Upper lobe of right lung (tissue), 1 donor: ENCODE measurements around the gene CLCF1. TPM values are rescaled to one million over a fixed set of nuclear protein-coding genes. Genes with fewer than 3 reads are reported as not detected.

Experiments
- ATAC-seq: fragments of 200-7000 bp; cut with Tn5 transposase; one replicate; pipeline ENCODE4 v1.9.1; 2020; ENCODE audit warnings: mild to moderate bottlenecking, moderate library complexity
- DNase-seq: peaks from one replicate; pipeline ENCODE4 v3.0.0-alpha.2; 2020
- H3K27ac ChIP-seq: fragments of 200-600 bp; one replicate; pipeline ENCODE4 v1.8.0; 2022
- H3K27me3 ChIP-seq: fragments of 200-600 bp; one replicate; pipeline ENCODE4 v1.8.0; 2022; ENCODE audit warnings: mild to moderate bottlenecking
- H3K36me3 ChIP-seq: fragments of 200-600 bp; one replicate; pipeline ENCODE4 v1.8.0; 2022
- H3K4me1 ChIP-seq: fragments of 200-600 bp; one replicate; pipeline ENCODE4 v1.8.0; 2022
- H3K4me3 ChIP-seq: fragments of 200-600 bp; one replicate; pipeline ENCODE4 v1.8.0; 2022; ENCODE audit warnings: mild to moderate bottlenecking
- H3K9me3 ChIP-seq: fragments of 200-600 bp; one replicate; pipeline ENCODE4 v1.8.0; 2022
- CTCF ChIP-seq: fragments of 200-600 bp; IDR thresholded peaks from one replicate; pipeline ENCODE4 v1.8.0; 2022; ENCODE audit warnings: antibody characterized with exemption
- intact Hi-C: fragments of 100-400 bp; cut with DNase I; formaldehyde crosslinking; loops from one replicate; pipeline ENCODE4 v1.11.0; 2022
- total RNA-seq: library from RNA; stranded (reverse); fragmentation: NEBNext Ultra II Directional; extraction: Animal tissue kit (Norgen Biotek cat#: 25700); gene quantifications from one replicate; pipeline ENCODE4 v1.2.1, GENCODE V29; 2021
- donor health status: DM: no; HTN: yes; CAD: no; lungs with severe emphysema.

Gene CLCF1
- total RNA-seq, 1 donor from 2014 or later, result 4.0 TPM

- no peaks in the 10 kb centered on the region for H3K9me3 ChIP-seq
- H3K27ac ChIP-seq, result peak within 1 kb of the TSS; percentile 93
- intact Hi-C loops, result loop anchor here (10.0 kb wide), 1 partner anchor 103 kb away; the partner anchor contains the start of genes CDK2AP2 and PITPNM1
- no peaks in the 10 kb centered on the region for H3K27me3 ChIP-seq
- peaks cover 44% of the 10 kb centered on the region for H3K4me1 ChIP-seq
- peak; percentile 93 for ATAC-seq
- peak; percentile 96 for DNase-seq
- H3K36me3 ChIP-seq, result peaks cover 40% of the 10 kb centered on the region
- peak; percentile 23 for TF ChIP-seq CTCF
- H3K4me3 ChIP-seq, result peak within 1 kb of the TSS; percentile 98
Measured at GRCh38 chr11:67401495-67402191, 28.2 kb upstream of the CLCF1 start, which contains the start of gene PPP1CA. Gene PPP1CA, minus strand, starts transcription at chr11:67401858. Its CDS starts 76 bp downstream, at chr11:67401782.

GRCh38 chr11:67400942-67401494 lies 27.6 kb upstream of the CLCF1 start:
- no peak for DNase-seq
- Histone ChIP-seq H3K4me3 (peak overlapping the region; percentile 98), H3K9me3 (no peaks in the 10 kb centered on the region), H3K36me3 (peaks cover 45% of the 10 kb centered on the region), H3K27me3 (no peaks in the 10 kb centered on the region), H3K4me1 (peaks cover 40% of the 10 kb centered on the region), H3K27ac (peak overlapping the region; percentile 93)
- intact Hi-C loops, result loop anchor here (10.0 kb wide), 1 partner anchor 104 kb away; the partner anchor contains the start of genes CDK2AP2 and PITPNM1
- no peak for TF ChIP-seq CTCF
- no peak for ATAC-seq

GRCh38 chr11:67400251-67400941 lies 27.0 kb upstream of the CLCF1 start:
- peak overlapping the region; percentile 98 for H3K4me3 ChIP-seq
- ATAC-seq (no peak), DNase-seq (no peak)
- H3K36me3 ChIP-seq, result peaks cover 51% of the 10 kb centered on the region
- no peaks in the 10 kb centered on the region for H3K27me3 ChIP-seq
- intact Hi-C loops, result loop anchor here (10.0 kb wide), 1 partner anchor 104 kb away; the partner anchor contains the start of genes CDK2AP2 and PITPNM1
- H3K4me1 ChIP-seq, result peaks cover 40% of the 10 kb centered on the region
- TF ChIP-seq CTCF, result no peak
- H3K27ac ChIP-seq, result peak overlapping the region; percentile 93
- H3K9me3 ChIP-seq, result no peaks in the 10 kb centered on the region

GRCh38 chr11:67398661-67399563 lies 25.5 kb upstream of the CLCF1 start:
- peaks cover 40% of the 10 kb centered on the region for H3K4me1 ChIP-seq

More at GRCh38 chr11:67398661-67399563, 25.5 kb upstream of the CLCF1 start:
- ATAC-seq, result no peak
- no peak for TF ChIP-seq CTCF
- no peak for DNase-seq
- H3K36me3 ChIP-seq, result peaks cover 55% of the 10 kb centered on the region
- no peak overlapping the region for H3K27ac ChIP-seq
- intact Hi-C loops, result no loop called here
- H3K4me3 ChIP-seq, result no peak overlapping the region
- H3K9me3 ChIP-seq, result no peaks in the 10 kb centered on the region
- H3K27me3 ChIP-seq, result no peaks in the 10 kb centered on the region
